ENCODE measurements around the gene IL19. TPM values are rescaled to one million over a fixed set of nuclear protein-coding genes. Genes with fewer than 3 reads are reported as not detected.
A peak's percentile ranks its signal among the peaks of the same experiment; 100 is the strongest.

IL19 gene
- total and polyA plus RNA-seq, 2 experiments from 2014 or later: 0.37 TPM; not detected in 1

DNA sequence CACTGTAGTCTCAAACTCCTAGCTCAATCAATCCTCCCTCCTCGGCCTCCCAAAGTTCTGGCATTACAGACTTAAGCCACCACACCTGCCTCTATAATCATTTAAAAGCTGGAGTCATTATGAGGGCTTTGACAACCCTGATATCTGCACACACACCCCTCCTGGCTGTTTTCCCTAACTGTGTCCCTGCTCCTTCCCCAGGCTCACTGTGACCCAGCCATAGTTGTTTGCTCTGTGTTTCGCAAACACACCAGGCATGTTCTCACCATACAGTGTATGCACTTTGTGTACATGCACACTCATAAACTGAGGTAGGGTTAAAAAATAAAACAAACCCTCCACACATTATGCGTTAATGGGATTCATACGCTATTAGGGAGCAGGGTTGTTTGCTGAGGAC lies 73.1 kb downstream of the IL19 start:
- no peak overlapping the region for H2AFZ ChIP-seq
- H3K4me2 ChIP-seq: no peak overlapping the region
- TF ChIP-seq EZH2 (IDR thresholded peaks at IDR 0.05; ENCODE audit: borderline replicate concordance) (no peak), EZH2phosphoT487 (IDR thresholded peaks at IDR 0.05; ENCODE audit: low read depth, severe bottlenecking, unreplicated experiment) (no peak)
- TF ChIP-seq, protein P1, sequence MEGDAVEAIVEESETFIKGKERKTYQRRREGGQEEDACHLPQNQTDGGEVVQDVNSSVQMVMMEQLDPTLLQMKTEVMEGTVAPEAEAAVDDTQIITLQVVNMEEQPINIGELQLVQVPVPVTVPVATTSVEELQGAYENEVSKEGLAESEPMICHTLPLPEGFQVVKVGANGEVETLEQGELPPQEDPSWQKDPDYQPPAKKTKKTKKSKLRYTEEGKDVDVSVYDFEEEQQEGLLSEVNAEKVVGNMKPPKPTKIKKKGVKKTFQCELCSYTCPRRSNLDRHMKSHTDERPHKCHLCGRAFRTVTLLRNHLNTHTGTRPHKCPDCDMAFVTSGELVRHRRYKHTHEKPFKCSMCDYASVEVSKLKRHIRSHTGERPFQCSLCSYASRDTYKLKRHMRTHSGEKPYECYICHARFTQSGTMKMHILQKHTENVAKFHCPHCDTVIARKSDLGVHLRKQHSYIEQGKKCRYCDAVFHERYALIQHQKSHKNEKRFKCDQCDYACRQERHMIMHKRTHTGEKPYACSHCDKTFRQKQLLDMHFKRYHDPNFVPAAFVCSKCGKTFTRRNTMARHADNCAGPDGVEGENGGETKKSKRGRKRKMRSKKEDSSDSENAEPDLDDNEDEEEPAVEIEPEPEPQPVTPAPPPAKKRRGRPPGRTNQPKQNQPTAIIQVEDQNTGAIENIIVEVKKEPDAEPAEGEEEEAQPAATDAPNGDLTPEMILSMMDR (IDR thresholded peaks at IDR 0.05; ENCODE audit: poor library complexity): no peak
- H3K4me3 ChIP-seq: no peak overlapping the region
- no peaks in the 10 kb centered on the region for H3K79me2 ChIP-seq
- no peaks in the 10 kb centered on the region for H3K9me3 ChIP-seq (ENCODE audit: low read depth)
- no peaks in the 10 kb centered on the region for H4K20me1 ChIP-seq (ENCODE audit: insufficient read depth, poor library complexity, severe bottlenecking)
- peaks cover 6% of the 10 kb centered on the region for H3K4me1 ChIP-seq (ENCODE audit: insufficient read depth)
- 90% methylated on average over 4 of the region's 4 CpGs for WGBS (ENCODE audit: low lambda C conversion rate, missing lambda C conversion rate)
- no peaks in the 10 kb centered on the region for H3K9me2 ChIP-seq (replicated peaks; ENCODE audit: insufficient read depth)
- DNase-seq (ENCODE audit: low spot score): no peak
- H3K27ac ChIP-seq: no peak overlapping the region
- H3K27me3 ChIP-seq: no peaks in the 10 kb centered on the region
- no peaks in the 10 kb centered on the region for H3K36me3 ChIP-seq (replicated peaks; ENCODE audit: insufficient read depth, low read depth)

DNA sequence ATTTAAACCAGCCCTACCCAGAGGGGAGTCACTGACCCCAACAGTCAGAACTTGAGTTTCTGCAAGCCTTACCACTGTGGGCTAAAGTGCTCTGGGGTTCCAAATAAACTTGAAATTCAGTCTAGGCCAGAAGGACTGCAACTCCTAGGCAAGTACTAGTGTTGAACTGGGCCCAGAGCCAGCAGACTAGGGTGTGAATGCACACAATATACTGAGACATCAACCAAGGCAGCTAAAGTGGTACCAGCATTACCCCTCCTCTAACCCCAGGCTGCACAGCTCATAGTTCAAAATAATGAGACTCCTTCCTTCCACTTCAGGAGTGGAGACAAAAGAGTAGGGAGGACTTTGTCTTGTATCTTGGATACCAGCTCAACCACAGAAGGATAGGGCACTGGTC lies 75.9 kb downstream of the IL19 start:
- Histone ChIP-seq H3K27ac (no peak overlapping the region), H3K4me3 (no peak overlapping the region), H3K4me2 (no peak overlapping the region), H3K79me2 (no peaks in the 10 kb centered on the region), H3K9me3 (ENCODE audit: low read depth) (no peaks in the 10 kb centered on the region), H3K27me3 (peaks cover 6% of the 10 kb centered on the region), H3K9me2 (replicated peaks; ENCODE audit: insufficient read depth) (no peaks in the 10 kb centered on the region), H3K36me3 (replicated peaks; ENCODE audit: insufficient read depth, low read depth) (no peaks in the 10 kb centered on the region), H2AFZ (no peak overlapping the region), H4K20me1 (ENCODE audit: insufficient read depth, poor library complexity, severe bottlenecking) (no peaks in the 10 kb centered on the region), H3K4me1 (ENCODE audit: insufficient read depth) (peaks cover 6% of the 10 kb centered on the region)
- TF ChIP-seq, protein P1 (IDR thresholded peaks at IDR 0.05; ENCODE audit: poor library complexity): no peak
- TF ChIP-seq EZH2 (IDR thresholded peaks at IDR 0.05; ENCODE audit: borderline replicate concordance): no peak
- TF ChIP-seq EZH2phosphoT487 (IDR thresholded peaks at IDR 0.05; ENCODE audit: low read depth, severe bottlenecking, unreplicated experiment): no peak
- no peak for DNase-seq (ENCODE audit: low spot score)

DNA sequence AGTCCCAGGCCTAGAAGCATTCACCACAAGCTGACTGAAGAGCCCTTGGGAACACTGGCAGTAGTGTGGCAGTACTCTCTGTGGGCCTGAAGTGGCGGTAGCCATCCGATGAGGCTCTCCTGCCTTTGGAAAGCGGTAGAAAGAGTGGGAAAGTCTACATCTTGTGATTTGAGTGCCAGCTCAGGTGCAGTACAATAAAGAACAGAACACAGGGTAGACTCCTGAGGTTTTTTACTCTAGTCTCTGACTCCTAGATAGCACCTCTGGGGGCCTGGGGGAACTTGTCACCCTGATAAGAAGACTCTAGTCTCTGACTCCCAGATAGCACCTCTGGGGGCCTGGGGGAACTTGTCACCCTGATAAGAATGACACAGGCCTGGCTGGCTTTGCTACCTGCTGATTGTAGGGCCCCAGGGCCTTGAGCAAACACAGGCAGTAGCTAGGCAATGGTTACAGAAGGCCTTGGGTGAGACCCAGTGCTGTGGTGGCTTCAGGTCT lies 76.8 kb downstream of the IL19 start:
- H3K9me3 ChIP-seq (ENCODE audit: low read depth): no peaks in the 10 kb centered on the region
- 93% methylated on average over 3 of the region's 3 CpGs for WGBS (ENCODE audit: low lambda C conversion rate, missing lambda C conversion rate)
- H3K4me3 ChIP-seq: no peak overlapping the region
- H3K4me2 ChIP-seq: no peak overlapping the region
- peak overlapping the region; percentile 37 for H3K27ac ChIP-seq
- DNase-seq (ENCODE audit: low spot score): no peak
- peaks cover 6% of the 10 kb centered on the region for H3K4me1 ChIP-seq (ENCODE audit: insufficient read depth)
- no peaks in the 10 kb centered on the region for H3K9me2 ChIP-seq (replicated peaks; ENCODE audit: insufficient read depth)
- H3K79me2 ChIP-seq: no peaks in the 10 kb centered on the region
- H3K27me3 ChIP-seq: peaks cover 6% of the 10 kb centered on the region
- H2AFZ ChIP-seq: no peak overlapping the region
- H4K20me1 ChIP-seq (ENCODE audit: insufficient read depth, poor library complexity, severe bottlenecking): no peaks in the 10 kb centered on the region
- TF ChIP-seq EZH2phosphoT487 (IDR thresholded peaks at IDR 0.05; ENCODE audit: low read depth, severe bottlenecking, unreplicated experiment) (no peak), EZH2 (IDR thresholded peaks at IDR 0.05; ENCODE audit: borderline replicate concordance) (no peak)
- TF ChIP-seq, protein P1 (IDR thresholded peaks at IDR 0.05; ENCODE audit: poor library complexity): no peak
- H3K36me3 ChIP-seq (replicated peaks; ENCODE audit: insufficient read depth, low read depth): no peaks in the 10 kb centered on the region

DNA sequence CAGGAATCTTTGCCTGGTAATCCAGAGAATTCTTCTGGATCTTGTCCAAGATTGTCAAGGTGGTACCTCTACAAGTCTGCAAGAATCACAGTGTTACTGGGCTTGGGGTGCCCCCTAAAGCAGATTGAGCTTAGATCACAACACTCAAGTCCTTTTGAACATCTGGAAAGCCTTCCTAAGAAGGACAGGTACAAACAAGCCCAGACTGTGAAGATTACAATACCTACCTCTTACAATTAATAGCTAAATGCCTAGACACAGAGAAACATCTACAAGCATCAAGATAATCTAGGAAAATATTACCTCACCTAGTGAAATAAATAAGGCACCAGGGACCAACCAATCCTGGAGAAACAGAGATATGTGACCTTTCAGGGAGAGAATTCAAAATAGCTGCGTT lies 77.4 kb downstream of the IL19 start:
- Histone ChIP-seq H3K27ac (peak overlapping the region; percentile 37), H3K9me3 (ENCODE audit: low read depth) (no peaks in the 10 kb centered on the region), H3K9me2 (replicated peaks; ENCODE audit: insufficient read depth) (no peaks in the 10 kb centered on the region), H3K27me3 (peaks cover 6% of the 10 kb centered on the region), H3K4me3 (no peak overlapping the region), H3K4me1 (ENCODE audit: insufficient read depth) (peaks cover 6% of the 10 kb centered on the region), H2AFZ (no peak overlapping the region), H3K4me2 (no peak overlapping the region), H4K20me1 (ENCODE audit: insufficient read depth, poor library complexity, severe bottlenecking) (no peaks in the 10 kb centered on the region), H3K36me3 (replicated peaks; ENCODE audit: insufficient read depth, low read depth) (no peaks in the 10 kb centered on the region), H3K79me2 (no peaks in the 10 kb centered on the region)
- no peak for TF ChIP-seq EZH2 (IDR thresholded peaks at IDR 0.05; ENCODE audit: borderline replicate concordance)
- TF ChIP-seq, protein P1 (IDR thresholded peaks at IDR 0.05; ENCODE audit: poor library complexity): no peak
- no peak for TF ChIP-seq EZH2phosphoT487 (IDR thresholded peaks at IDR 0.05; ENCODE audit: low read depth, severe bottlenecking, unreplicated experiment)
- no peak for DNase-seq (ENCODE audit: low spot score)
- WGBS (ENCODE audit: low lambda C conversion rate, missing lambda C conversion rate): 85% methylated on average over 1 of the region's 1 CpG

Measured in hepatocyte (in vitro differentiated cells).